ENCODE results near the gene REG4. TPM values are rescaled to one million over a fixed set of nuclear protein-coding genes. Genes with fewer than 3 reads are reported as not detected.

The REG4 gene
- total and polyA plus RNA-seq, 2 of the 4 experiments (the other 2 are of a cell fraction), result not detected

DNA sequence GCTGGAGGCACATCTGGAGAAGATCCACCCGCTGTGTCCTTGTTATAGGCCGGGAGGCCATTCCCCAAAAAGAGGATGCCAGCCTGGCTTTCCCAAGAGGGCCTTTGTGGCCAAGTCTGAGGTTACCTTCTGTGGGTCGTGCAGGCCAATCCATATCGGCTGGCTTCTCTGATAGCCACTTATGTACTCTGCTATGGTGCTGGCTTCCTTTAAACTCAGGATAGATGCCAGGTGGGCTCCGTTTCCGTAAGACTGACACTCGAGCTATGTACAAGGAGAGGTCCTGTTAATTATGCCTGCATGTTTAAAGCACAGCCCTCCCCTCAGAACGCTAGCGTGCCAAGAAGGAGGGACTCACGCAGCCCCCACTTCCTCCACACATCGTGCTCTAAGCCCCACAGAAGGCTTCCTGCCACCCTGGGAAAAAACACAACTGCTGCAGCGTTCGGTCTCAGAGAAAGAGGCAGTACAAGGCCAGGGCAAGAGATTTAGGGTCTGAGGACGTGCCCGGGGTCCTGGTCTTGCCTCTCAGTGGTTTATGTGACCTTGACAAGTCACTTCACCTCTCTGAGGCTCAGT is 11.6 kb downstream of the REG4 start:
- WGBS, 2 experiments (ENCODE audit: extremely low coverage in 2 of 2, insufficient read length in 1 of 2), result 90% methylated on average over 2 of the region's 15 CpGs; no CpG with 5 or more reads in 1 of the 2 experiments
- Histone ChIP-seq H3K56ac (ENCODE audit: extremely low read depth, insufficient read depth, low read length) (no peak overlapping the region), H3K14ac (replicated peaks; ENCODE audit: low read depth, low read length) (no peak overlapping the region), H2AFZ (replicated peaks; ENCODE audit: low read length, poor library complexity) (no peak overlapping the region), H2BK120ac (ENCODE audit: low read depth, low read length) (no peak overlapping the region), H3K23ac (ENCODE audit: low read depth, low read length) (no peak overlapping the region), H2BK20ac (ENCODE audit: low read depth, low read length) (no peak overlapping the region), H4K91ac (ENCODE audit: insufficient read depth, low read depth, low read length) (no peak overlapping the region), H3K4me1 (ENCODE audit: control insufficient read depth, insufficient read depth, low read length) (peaks cover 10% of the 10 kb centered on the region), H3K79me1 (ENCODE audit: low read depth in 1 of 2, low read length in 2 of 2) (no peaks in the 10 kb centered on the region), H4K20me1 (ENCODE audit: insufficient read depth, low read length) (peaks cover 5% of the 10 kb centered on the region; the same call in 1 of the 2 replicates), H3K4me2 (ENCODE audit: low read depth, low read length) (no peak overlapping the region), H2BK5ac (ENCODE audit: low read depth, low read length, poor library complexity, severe bottlenecking) (no peak overlapping the region), H3K4ac (ENCODE audit: low read depth, low read length) (no peak overlapping the region), H4K5ac (ENCODE audit: low read depth, low read length) (no peak overlapping the region), H3K9ac (ENCODE audit: low read depth, low read length) (no peak overlapping the region), H3K9me1 (ENCODE audit: insufficient read depth, low read length) (peaks cover 7% of the 10 kb centered on the region; the same call in 1 of the 2 replicates), H3K27ac (ENCODE audit: insufficient read depth, low read length) (no peak overlapping the region), H4K8ac (ENCODE audit: low read depth in 2 of 2, low read length in 2 of 2) (no peak overlapping the region), H2AK9ac (replicated peaks; ENCODE audit: low read depth, low read length, poor library complexity) (no peak overlapping the region), H3K36me3 (ENCODE audit: control insufficient read depth, insufficient read depth, low read length) (no peaks in the 10 kb centered on the region), H3K27me3 (ENCODE audit: control insufficient read depth, insufficient read depth, low read length) (no peaks in the 10 kb centered on the region; the same call in 1 of the 2 replicates), H3K18ac (ENCODE audit: low read depth, low read length) (no peak overlapping the region), H2BK15ac (ENCODE audit: low read depth, low read length) (no peak overlapping the region), H3K9me3 (ENCODE audit: control insufficient read depth, insufficient read depth, low read length) (no peaks in the 10 kb centered on the region), H2AK5ac (ENCODE audit: low read depth, low read length) (no peak overlapping the region), H3K4me3 (ENCODE audit: insufficient read depth, low read depth, low read length) (no peak overlapping the region)
- in situ Hi-C loops (cut with MboI; ENCODE audit: low sequenced_read_pairs), result no loop called here
- DNase-seq (no peak), ATAC-seq (ENCODE audit: low read depth) (no peak)
- CTCF ChIA-PET, result no interaction called here
- TF ChIP-seq POLR2A (IDR thresholded peaks at IDR 0.05; ENCODE audit: low read depth, low read length) (no peak), NFE2L2 (IDR thresholded peaks at IDR 0.05; ENCODE audit: low read depth, low read length) (no peak), RAD21 (IDR thresholded peaks at IDR 0.05; ENCODE audit: low read length) (no peak), SMC3 (IDR thresholded peaks at IDR 0.05; ENCODE audit: low read depth, low read length) (no peak), MAZ (IDR thresholded peaks at IDR 0.05; ENCODE audit: borderline replicate concordance, low read depth, low read length) (no peak), MXI1 (IDR thresholded peaks at IDR 0.05; ENCODE audit: borderline replicate concordance, low read depth, low read length) (no peak), MAFK (IDR thresholded peaks at IDR 0.05; ENCODE audit: low read depth, low read length) (no peak), FOS (IDR thresholded peaks at IDR 0.05; ENCODE audit: low read depth, low read length) (no peak), CHD1 (IDR thresholded peaks at IDR 0.05; ENCODE audit: low read depth, low read length) (no peak), RFX5 (IDR thresholded peaks at IDR 0.05; ENCODE audit: low read depth, low read length) (no peak), CEBPB (IDR thresholded peaks at IDR 0.05; ENCODE audit: low read depth, low read length) (no peak), BHLHE40 (IDR thresholded peaks at IDR 0.05; ENCODE audit: low read depth, low read length) (no peak), RCOR1 (IDR thresholded peaks at IDR 0.05; ENCODE audit: insufficient replicate concordance, low read length) (no peak)
- TF ChIP-seq, protein P1, sequence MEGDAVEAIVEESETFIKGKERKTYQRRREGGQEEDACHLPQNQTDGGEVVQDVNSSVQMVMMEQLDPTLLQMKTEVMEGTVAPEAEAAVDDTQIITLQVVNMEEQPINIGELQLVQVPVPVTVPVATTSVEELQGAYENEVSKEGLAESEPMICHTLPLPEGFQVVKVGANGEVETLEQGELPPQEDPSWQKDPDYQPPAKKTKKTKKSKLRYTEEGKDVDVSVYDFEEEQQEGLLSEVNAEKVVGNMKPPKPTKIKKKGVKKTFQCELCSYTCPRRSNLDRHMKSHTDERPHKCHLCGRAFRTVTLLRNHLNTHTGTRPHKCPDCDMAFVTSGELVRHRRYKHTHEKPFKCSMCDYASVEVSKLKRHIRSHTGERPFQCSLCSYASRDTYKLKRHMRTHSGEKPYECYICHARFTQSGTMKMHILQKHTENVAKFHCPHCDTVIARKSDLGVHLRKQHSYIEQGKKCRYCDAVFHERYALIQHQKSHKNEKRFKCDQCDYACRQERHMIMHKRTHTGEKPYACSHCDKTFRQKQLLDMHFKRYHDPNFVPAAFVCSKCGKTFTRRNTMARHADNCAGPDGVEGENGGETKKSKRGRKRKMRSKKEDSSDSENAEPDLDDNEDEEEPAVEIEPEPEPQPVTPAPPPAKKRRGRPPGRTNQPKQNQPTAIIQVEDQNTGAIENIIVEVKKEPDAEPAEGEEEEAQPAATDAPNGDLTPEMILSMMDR (conservative IDR thresholded peaks at IDR 0.05; ENCODE audit: low read depth, low read length), result no peak
- TF ChIP-seq, protein P2, sequence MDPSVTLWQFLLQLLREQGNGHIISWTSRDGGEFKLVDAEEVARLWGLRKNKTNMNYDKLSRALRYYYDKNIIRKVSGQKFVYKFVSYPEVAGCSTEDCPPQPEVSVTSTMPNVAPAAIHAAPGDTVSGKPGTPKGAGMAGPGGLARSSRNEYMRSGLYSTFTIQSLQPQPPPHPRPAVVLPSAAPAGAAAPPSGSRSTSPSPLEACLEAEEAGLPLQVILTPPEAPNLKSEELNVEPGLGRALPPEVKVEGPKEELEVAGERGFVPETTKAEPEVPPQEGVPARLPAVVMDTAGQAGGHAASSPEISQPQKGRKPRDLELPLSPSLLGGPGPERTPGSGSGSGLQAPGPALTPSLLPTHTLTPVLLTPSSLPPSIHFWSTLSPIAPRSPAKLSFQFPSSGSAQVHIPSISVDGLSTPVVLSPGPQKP (IDR thresholded peaks at IDR 0.05; ENCODE audit: borderline replicate concordance, low read depth, low read length), result no peak
- TF ChIP-seq, protein P3, sequence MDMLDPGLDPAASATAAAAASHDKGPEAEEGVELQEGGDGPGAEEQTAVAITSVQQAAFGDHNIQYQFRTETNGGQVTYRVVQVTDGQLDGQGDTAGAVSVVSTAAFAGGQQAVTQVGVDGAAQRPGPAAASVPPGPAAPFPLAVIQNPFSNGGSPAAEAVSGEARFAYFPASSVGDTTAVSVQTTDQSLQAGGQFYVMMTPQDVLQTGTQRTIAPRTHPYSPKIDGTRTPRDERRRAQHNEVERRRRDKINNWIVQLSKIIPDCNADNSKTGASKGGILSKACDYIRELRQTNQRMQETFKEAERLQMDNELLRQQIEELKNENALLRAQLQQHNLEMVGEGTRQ (IDR thresholded peaks at IDR 0.05; ENCODE audit: low read depth, low read length), result no peak
- dilution Hi-C loops (cut with HindIII; ENCODE audit: low sequenced_read_pairs, unreplicated experiment), result no loop called here
- no TSS peak for BruUV-seq (replicated peaks)
- POLR2A ChIA-PET (ENCODE audit: unreplicated experiment), result no interaction called here
- intact Hi-C loops (cut with micrococcal nuclease), result no loop called here
